ENCODE results near the gene PPP2R2C. TPM values are rescaled to one million over a fixed set of nuclear protein-coding genes. Genes with fewer than 3 reads are reported as not detected.

The PPP2R2C gene
- polyA plus RNA-seq, 1 of the 3 experiments (the other 2 are of a cell fraction), result 0.21 TPM

GRCh38 chr4:6331468-6331867 lies 140.9 kb downstream of the PPP2R2C start:
- H3K4me1 ChIP-seq (ENCODE audit: control insufficient read depth in 1 of 2, insufficient read depth in 2 of 2, low read depth in 1 of 2, low read length in 1 of 2), result peaks cover 0 to 3% of the 10 kb centered on the region in 2 experiments; a peak in 1 of 4 replicates
- no peaks in the 10 kb centered on the region for H4K20me1 ChIP-seq (ENCODE audit: insufficient read depth)
- DNase-seq, result no peak
- H3K27me3 ChIP-seq (ENCODE audit: insufficient read depth), result no peaks in the 10 kb centered on the region
- no peak overlapping the region for H3K4me3 ChIP-seq (ENCODE audit: low read depth in 2 of 2, low read length in 1 of 2)
- no peak overlapping the region for H3K27ac ChIP-seq (ENCODE audit: low read depth in 2 of 2, low read length in 1 of 2)
- H3K4me2 ChIP-seq, result no peak overlapping the region
- 53% methylated on average over 3 of the region's 6 CpGs for WGBS (ENCODE audit: low lambda C conversion rate)
- no peak overlapping the region for H3K9ac ChIP-seq
- no peak overlapping the region for H2AFZ ChIP-seq (ENCODE audit: low read depth)
- TF ChIP-seq MXI1 (IDR thresholded peaks at IDR 0.05; ENCODE audit: low read depth, low read length) (no peak), FOSL2 (IDR thresholded peaks at IDR 0.05; ENCODE audit: borderline replicate concordance, low read depth) (no peak), RXRA (IDR thresholded peaks at IDR 0.05; ENCODE audit: borderline replicate concordance, low read depth) (no peak), SIN3A (IDR thresholded peaks at IDR 0.05; ENCODE audit: borderline replicate concordance, low read depth, low read length) (no peak), MEF2A (IDR thresholded peaks at IDR 0.05; ENCODE audit: borderline replicate concordance, low read depth) (no peak), POLR2AphosphoS5 (IDR thresholded peaks at IDR 0.05; ENCODE audit: low read depth, low read length) (no peak), JUND (IDR thresholded peaks at IDR 0.05) (no peak), USF1 (IDR thresholded peaks at IDR 0.05; ENCODE audit: borderline replicate concordance, low read depth) (no peak), RCOR1 (IDR thresholded peaks at IDR 0.05; ENCODE audit: low read length) (no peak), RFX5 (IDR thresholded peaks at IDR 0.05; ENCODE audit: low read length) (no peak), NRF1 (IDR thresholded peaks at IDR 0.05; ENCODE audit: low read depth, low read length) (no peak), RAD21 (IDR thresholded peaks at IDR 0.05; ENCODE audit: low read length) (no peak), SMC3 (IDR thresholded peaks at IDR 0.05; ENCODE audit: low read depth, low read length) (no peak), EP300 (IDR thresholded peaks at IDR 0.05; ENCODE audit: borderline replicate concordance in 1 of 2, low read depth in 1 of 2, low read length in 1 of 2) (no peak), FOXJ3 (CRISPR knock-in tag; IDR thresholded peaks at IDR 0.05) (no peak), TCF12 (IDR thresholded peaks at IDR 0.05) (no peak)
- TF ChIP-seq, protein P1, sequence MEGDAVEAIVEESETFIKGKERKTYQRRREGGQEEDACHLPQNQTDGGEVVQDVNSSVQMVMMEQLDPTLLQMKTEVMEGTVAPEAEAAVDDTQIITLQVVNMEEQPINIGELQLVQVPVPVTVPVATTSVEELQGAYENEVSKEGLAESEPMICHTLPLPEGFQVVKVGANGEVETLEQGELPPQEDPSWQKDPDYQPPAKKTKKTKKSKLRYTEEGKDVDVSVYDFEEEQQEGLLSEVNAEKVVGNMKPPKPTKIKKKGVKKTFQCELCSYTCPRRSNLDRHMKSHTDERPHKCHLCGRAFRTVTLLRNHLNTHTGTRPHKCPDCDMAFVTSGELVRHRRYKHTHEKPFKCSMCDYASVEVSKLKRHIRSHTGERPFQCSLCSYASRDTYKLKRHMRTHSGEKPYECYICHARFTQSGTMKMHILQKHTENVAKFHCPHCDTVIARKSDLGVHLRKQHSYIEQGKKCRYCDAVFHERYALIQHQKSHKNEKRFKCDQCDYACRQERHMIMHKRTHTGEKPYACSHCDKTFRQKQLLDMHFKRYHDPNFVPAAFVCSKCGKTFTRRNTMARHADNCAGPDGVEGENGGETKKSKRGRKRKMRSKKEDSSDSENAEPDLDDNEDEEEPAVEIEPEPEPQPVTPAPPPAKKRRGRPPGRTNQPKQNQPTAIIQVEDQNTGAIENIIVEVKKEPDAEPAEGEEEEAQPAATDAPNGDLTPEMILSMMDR (IDR thresholded peaks at IDR 0.05), result no peak
- TF ChIP-seq, protein P2, sequence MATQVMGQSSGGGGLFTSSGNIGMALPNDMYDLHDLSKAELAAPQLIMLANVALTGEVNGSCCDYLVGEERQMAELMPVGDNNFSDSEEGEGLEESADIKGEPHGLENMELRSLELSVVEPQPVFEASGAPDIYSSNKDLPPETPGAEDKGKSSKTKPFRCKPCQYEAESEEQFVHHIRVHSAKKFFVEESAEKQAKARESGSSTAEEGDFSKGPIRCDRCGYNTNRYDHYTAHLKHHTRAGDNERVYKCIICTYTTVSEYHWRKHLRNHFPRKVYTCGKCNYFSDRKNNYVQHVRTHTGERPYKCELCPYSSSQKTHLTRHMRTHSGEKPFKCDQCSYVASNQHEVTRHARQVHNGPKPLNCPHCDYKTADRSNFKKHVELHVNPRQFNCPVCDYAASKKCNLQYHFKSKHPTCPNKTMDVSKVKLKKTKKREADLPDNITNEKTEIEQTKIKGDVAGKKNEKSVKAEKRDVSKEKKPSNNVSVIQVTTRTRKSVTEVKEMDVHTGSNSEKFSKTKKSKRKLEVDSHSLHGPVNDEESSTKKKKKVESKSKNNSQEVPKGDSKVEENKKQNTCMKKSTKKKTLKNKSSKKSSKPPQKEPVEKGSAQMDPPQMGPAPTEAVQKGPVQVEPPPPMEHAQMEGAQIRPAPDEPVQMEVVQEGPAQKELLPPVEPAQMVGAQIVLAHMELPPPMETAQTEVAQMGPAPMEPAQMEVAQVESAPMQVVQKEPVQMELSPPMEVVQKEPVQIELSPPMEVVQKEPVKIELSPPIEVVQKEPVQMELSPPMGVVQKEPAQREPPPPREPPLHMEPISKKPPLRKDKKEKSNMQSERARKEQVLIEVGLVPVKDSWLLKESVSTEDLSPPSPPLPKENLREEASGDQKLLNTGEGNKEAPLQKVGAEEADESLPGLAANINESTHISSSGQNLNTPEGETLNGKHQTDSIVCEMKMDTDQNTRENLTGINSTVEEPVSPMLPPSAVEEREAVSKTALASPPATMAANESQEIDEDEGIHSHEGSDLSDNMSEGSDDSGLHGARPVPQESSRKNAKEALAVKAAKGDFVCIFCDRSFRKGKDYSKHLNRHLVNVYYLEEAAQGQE (IDR thresholded peaks at IDR 0.05; ENCODE audit: low read depth, low read length), result no peak
- H3F3A ChIP-seq (replicated peaks; ENCODE audit: insufficient read depth), result no peaks in the 10 kb centered on the region
- no peaks in the 10 kb centered on the region for H3K79me2 ChIP-seq (ENCODE audit: insufficient read depth)
- POLR2A ChIA-PET, result interaction anchor here (1.0 kb wide), 1 partner anchor 62 kb away, joined by 3 read pairs; the partner anchor contains the start of gene WFS1
- CTCF ChIA-PET, result interaction anchor here (0.5 to 22.5 kb wide), 37 partner anchors 13 to 1564 kb away, joined by 3 to 1048 read pairs (median 5); partner anchors contain the start of genes PPP2R2C and WFS1
- H3K9me3 ChIP-seq, result no peaks in the 10 kb centered on the region
- no peaks in the 10 kb centered on the region for H3K9me2 ChIP-seq
- H3K36me3 ChIP-seq (replicated peaks in 1 of 2; ENCODE audit: control insufficient read depth in 1 of 2, insufficient read depth in 2 of 2, low read length in 1 of 2), result no peaks in the 10 kb centered on the region

All from SK-N-SH (cell line).